SJCRH30 (cell line): Measurements from ENCODE around the gene RASSF5. TPM values are rescaled to one million over a fixed set of nuclear protein-coding genes. Genes with fewer than 3 reads are reported as not detected.
A peak's percentile ranks its signal among the peaks of the same experiment; 100 is the strongest.

Experiments used
- DNase-seq, 2 experiments: peaks; one replicate each; pipeline ENCODE4 v3.0.0-alpha.2; 2015 to 2020
- H3K27ac ChIP-seq: fragments of 250-450 bp; sonication (Bioruptor Pico); 2 replicates; pipeline ENCODE4 v1.5.1; 2020; ENCODE audit warnings: mild to moderate bottlenecking, moderate library complexity
- H3K27me3 ChIP-seq: fragments of 250-450 bp; sonication (Bioruptor Pico); 2 replicates; pipeline ENCODE4 v1.5.1; 2020; ENCODE audit warnings: mild to moderate bottlenecking, moderate library complexity
- H3K36me3 ChIP-seq: fragments of 250-450 bp; sonication (Bioruptor Pico); 2 replicates; pipeline ENCODE4 v1.5.1; 2020; ENCODE audit warnings: mild to moderate bottlenecking, moderate library complexity
- H3K4me1 ChIP-seq: fragments of 250-450 bp; sonication (Bioruptor Pico); 2 replicates; pipeline ENCODE4 v1.5.1; 2020; ENCODE audit warnings: mild to moderate bottlenecking, moderate library complexity
- H3K4me3 ChIP-seq: fragments of 250-450 bp; sonication (Bioruptor Pico); 2 replicates; pipeline ENCODE4 v1.5.1; 2020; ENCODE audit warnings: mild to moderate bottlenecking, moderate library complexity
- H3K9me3 ChIP-seq: fragments of 250-450 bp; sonication (Bioruptor Pico); replicated peaks from 2 replicates; pipeline ENCODE4 v1.5.1; 2020; ENCODE audit warnings: mild to moderate bottlenecking, moderate library complexity
- total RNA-seq: library from RNA; depleted of rRNA; stranded (reverse); fragments of >200 nt; shearing (Covaris generic); gene quantifications from 2 replicates; pipeline ENCODE4 v1.2.3, GENCODE V29; 2014; rRNA removed

Gene RASSF5
- total RNA-seq, 1 experiment from 2014 or later = 9.5 TPM

DNA sequence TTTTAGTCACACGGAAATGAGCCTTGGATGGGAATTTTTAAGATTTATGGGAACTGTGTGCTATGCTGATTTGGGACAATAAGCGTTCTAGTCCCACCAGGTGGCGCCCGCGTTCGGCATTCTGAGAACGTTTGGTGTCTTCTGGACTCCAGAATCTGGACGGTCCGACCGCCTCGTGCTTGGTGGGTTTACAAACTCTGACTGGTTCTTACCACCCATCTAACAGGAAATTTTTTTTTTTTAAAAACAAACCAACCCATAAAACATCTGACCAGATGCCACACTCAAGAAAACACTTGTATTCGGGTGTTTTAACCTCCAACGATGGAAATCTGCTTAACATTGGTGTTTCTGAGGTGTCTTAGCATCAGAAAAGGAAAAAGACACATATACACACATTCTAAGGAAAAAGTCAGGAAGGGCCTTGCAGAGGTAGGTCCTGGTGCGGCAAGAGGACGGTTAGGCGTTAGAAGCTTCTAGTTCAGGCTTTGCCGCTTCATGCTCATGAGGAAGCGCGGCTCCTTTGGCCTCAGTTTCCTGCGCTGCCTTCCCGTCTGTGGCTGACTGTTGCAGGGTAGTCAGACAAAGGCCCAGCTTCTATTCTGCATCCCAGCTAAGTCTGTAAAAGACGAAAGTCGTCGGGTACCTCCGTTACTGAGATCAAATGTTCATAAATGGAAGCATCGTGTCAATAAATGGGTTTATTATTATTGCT, 127.2 kb downstream of the RASSF5 start:
- H3K4me1 ChIP-seq = peaks cover 14% of the 10 kb centered on the region; the same call in 1 of the 2 replicates
- peak overlapping the region; percentile 80 for H3K4me3 ChIP-seq
- no peaks in the 10 kb centered on the region for H3K9me3 ChIP-seq
- H3K36me3 ChIP-seq = no peaks in the 10 kb centered on the region
- peak overlapping the region; percentile 59 for H3K27ac ChIP-seq
- no peaks in the 10 kb centered on the region for H3K27me3 ChIP-seq
- DNase-seq = peak; percentile 89 to 97

GRCh38 chr1:206635080-206635977, 128.0 kb downstream of the RASSF5 start, which contains the start of gene DYRK3:
TSS of gene DYRK3 (plus strand) at chr1:206635536. CDS start at chr1:206635704, 168 bp downstream.
- Histone ChIP-seq H3K4me3 (peak within 1 kb of the TSS; percentile 80), H3K27ac (peak within 1 kb of the TSS; percentile 59), H3K36me3 (no peaks in the 10 kb centered on the region), H3K9me3 (no peaks in the 10 kb centered on the region), H3K4me1 (peaks cover 14% of the 10 kb centered on the region; the same call in 1 of the 2 replicates), H3K27me3 (no peaks in the 10 kb centered on the region)
- peak; percentile 97 to 98 for DNase-seq

DNA sequence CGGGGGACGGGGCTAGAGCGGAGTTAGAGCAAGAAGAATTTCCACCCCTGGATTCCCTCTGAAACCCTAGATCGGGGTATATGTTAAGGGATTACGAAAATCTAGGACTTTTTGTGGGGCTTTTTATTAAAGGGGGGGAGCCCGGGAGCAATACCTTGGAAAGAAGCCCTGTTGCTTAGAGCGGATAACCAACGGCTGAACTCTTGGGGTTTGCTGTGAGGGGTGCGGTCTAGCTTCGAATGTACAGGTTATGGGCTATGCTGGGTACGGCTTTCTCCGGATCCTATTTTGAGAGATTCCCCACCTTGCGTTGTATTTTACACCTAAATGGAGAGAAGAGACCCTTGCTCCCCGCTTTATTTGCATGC, 128.6 kb downstream of the RASSF5 start:
- peak overlapping the region; percentile 59; the same call in 1 of the 2 replicates for H3K27ac ChIP-seq
- no peaks in the 10 kb centered on the region for H3K9me3 ChIP-seq
- no peaks in the 10 kb centered on the region for H3K27me3 ChIP-seq
- peaks cover 14% of the 10 kb centered on the region; the same call in 1 of the 2 replicates for H3K4me1 ChIP-seq
- no peaks in the 10 kb centered on the region for H3K36me3 ChIP-seq
- peak; percentile 28 to 45 for DNase-seq
- peak overlapping the region; percentile 80 for H3K4me3 ChIP-seq

- Histone ChIP-seq H3K27me3 (no peaks in the 10 kb centered on the region), H3K36me3 (no peaks in the 10 kb centered on the region), H3K27ac (no peak overlapping the region), H3K4me3 (peak overlapping the region; percentile 80; the same call in 1 of the 2 replicates), H3K9me3 (no peaks in the 10 kb centered on the region), H3K4me1 (peaks cover 12% of the 10 kb centered on the region; the same call in 1 of the 2 replicates)
- no peak for DNase-seq
Measured at GRCh38 chr1:206636671-206637070, 129.3 kb downstream of the RASSF5 start.

GRCh38 chr1:206637605-206638004, 130.3 kb downstream of the RASSF5 start:
- Histone ChIP-seq H3K4me1 (peaks cover 13% of the 10 kb centered on the region; the same call in 1 of the 2 replicates), H3K9me3 (no peaks in the 10 kb centered on the region), H3K27ac (no peak overlapping the region), H3K36me3 (no peaks in the 10 kb centered on the region), H3K4me3 (no peak overlapping the region), H3K27me3 (no peaks in the 10 kb centered on the region)
- DNase-seq = no peak

Other genes starting within 250 kb of the RASSF5 start
- gene IKBKE, start 37.1 kb upstream of the RASSF5 start, total RNA-seq = 3.1 and 3.5 TPM in 2 replicates
- 36.7 and 39.6 TPM in 2 replicates for gene EIF2D, start 104.9 kb downstream of the RASSF5 start, total RNA-seq
- gene DYRK3, start 128.0 kb downstream of the RASSF5 start, total RNA-seq = 12.7 and 14.4 TPM in 2 replicates
- 64.4 and 67.6 TPM in 2 replicates for gene MAPKAPK2, start 177.4 kb downstream of the RASSF5 start, total RNA-seq